HCT116 (cell line): ENCODE measurements around the gene BAHCC1. TPM values are rescaled to one million over a fixed set of nuclear protein-coding genes. Genes with fewer than 3 reads are reported as not detected.

Source experiments
- ATAC-seq: fragments of 200-7000 bp; cut with Tn5 transposase; 2 replicates; pipeline ENCODE4 v1.9.1; 2020; ENCODE audit warnings: mild to moderate bottlenecking, moderate library complexity
- BruUV-seq: library from RNA; stranded (reverse); fragments of 400-500 nt; replicated peaks from 2 replicates; lab custom pipeline; 2021; lab: Mats Ljungman, UMichigan
- CTCF ChIA-PET: fragments of 300-600 bp; sonication (Branson Sonifier 250); formaldehyde crosslinking; loops from one replicate; lab custom pipeline; 2021; ENCODE audit warnings: antibody characterized with exemption; lab: Charles Lee
- POLR2A ChIA-PET: fragments of 300-600, 350-600 bp; sonication (Branson Sonifier 250); formaldehyde crosslinking; loops from one replicate; lab custom pipeline; 2021; ENCODE audit warnings: antibody characterized with exemption; lab: Charles Lee
- RAD21 ChIA-PET, 2 experiments: fragments of 300-600 bp; sonication (Branson Sonifier 250); formaldehyde crosslinking; loops; one replicate each; lab custom pipeline; 2023; ENCODE audit warnings: low total read pairs in 2 of 2; ENCODE audit not compliant: uncharacterized antibody in 2 of 2, unreplicated experiment in 2 of 2, low non-redundant PET in 1 of 2; lab: Charles Lee
- DNase-seq: peaks from one replicate; pipeline ENCODE4 v3.0.0-alpha.2; 2010; ENCODE audit warnings: low read depth, low spot score
- H2AFZ ChIP-seq: fragments of 200-600 bp; shearing (Covaris generic), sonication (generic); 2 replicates; pipeline ENCODE4 v1.6.1; 2017; ENCODE audit warnings: low read depth, mixed run types, mixed read lengths, antibody characterized with exemption, low read length; ENCODE audit not compliant: poor library complexity, severe bottlenecking
- H3K27ac ChIP-seq: 2 replicates; pipeline ENCODE4 v1.5.1; 2012; ENCODE audit warnings: low read depth, low read length
- H3K27me3 ChIP-seq: fragments of 200-600 bp; sonication (generic); 2 replicates; pipeline ENCODE4 v1.6.1; 2016; ENCODE audit warnings: mixed run types, low read length, mixed read lengths; ENCODE audit not compliant: insufficient read depth
- H3K36me3 ChIP-seq, 2 experiments: fragments of 200-500 bp in 1 of 2; fragments of 200-600 bp in 1 of 2; sonication (Bioruptor generic) in 1 of 2; sonication (generic) in 1 of 2; 2 replicates each; pipeline versions ENCODE4 v1.5.1 to v1.6.1; 2014 to 2016; ENCODE audit warnings: low read length in 2 of 2, inconsistent platforms in 1 of 2, mixed read lengths in 1 of 2, mixed run types in 1 of 2; ENCODE audit not compliant: insufficient read depth in 2 of 2, control insufficient read depth in 1 of 2
- H3K4me1 ChIP-seq, 2 experiments: fragments of 200-600 bp in 1 of 2; sonication (generic) in 1 of 2; 2 replicates each; pipeline versions ENCODE4 v1.5.1 to v1.6.1; 2012 to 2017; ENCODE audit warnings: low read length in 2 of 2, inconsistent platforms in 1 of 2, mild to moderate bottlenecking in 1 of 2, mixed read lengths in 1 of 2, mixed run types in 1 of 2, moderate library complexity in 1 of 2; ENCODE audit not compliant: insufficient read depth in 2 of 2, control insufficient read depth in 1 of 2
- H3K4me2 ChIP-seq: fragments of 200-600 bp; sonication (generic); 2 replicates; pipeline ENCODE4 v1.6.1; 2017; ENCODE audit warnings: mixed run types, low read length, mixed read lengths
- H3K4me3 ChIP-seq, 2 experiments: fragments of 200-600 bp in 1 of 2; sonication (generic) in 1 of 2; replicated peaks in 1 of 2; 2 replicates each; pipeline ENCODE4 v1.5.1; 2011 to 2016; ENCODE audit warnings: low read length in 2 of 2, control low read depth in 1 of 2, low read depth in 1 of 2, mild to moderate bottlenecking in 1 of 2, mixed read lengths in 1 of 2, mixed run types in 1 of 2
- H3K79me2 ChIP-seq: fragments of 200-600 bp; sonication (generic); 2 replicates; pipeline ENCODE4 v1.6.1; 2017; ENCODE audit warnings: mild to moderate bottlenecking, mixed run types, low read length, moderate library complexity, mixed read lengths; ENCODE audit not compliant: insufficient read depth
- H3K9ac ChIP-seq: fragments of 200-600 bp; sonication (generic); 2 replicates; pipeline ENCODE4 v1.6.1; 2016; ENCODE audit warnings: low read length, mixed read lengths
- H3K9me2 ChIP-seq: fragments of 200-600 bp; sonication (generic), shearing (Covaris generic); 2 replicates; pipeline ENCODE4 v1.6.1; 2017; ENCODE audit warnings: mixed run types, mild to moderate bottlenecking, moderate library complexity; ENCODE audit not compliant: insufficient read depth
- H3K9me3 ChIP-seq, 2 experiments: fragments of 200-500 bp in 1 of 2; fragments of 200-600 bp in 1 of 2; sonication (Bioruptor generic) in 1 of 2; sonication (generic) in 1 of 2; 2 replicates each; pipeline ENCODE4 v1.6.1; 2014 to 2017; ENCODE audit warnings: low read length in 2 of 2, mixed read lengths in 2 of 2, inconsistent platforms in 1 of 2, low read depth in 1 of 2, mild to moderate bottlenecking in 1 of 2, mixed run types in 1 of 2, moderate library complexity in 1 of 2; ENCODE audit not compliant: control insufficient read depth in 1 of 2, insufficient read depth in 1 of 2
- H4K20me1 ChIP-seq: fragments of 200-600 bp; sonication (generic), shearing (Covaris generic); 2 replicates; pipeline ENCODE4 v1.6.1; 2017; ENCODE audit warnings: mixed run types, mild to moderate bottlenecking, moderate library complexity; ENCODE audit not compliant: insufficient read depth
- CTCF ChIP-seq, 3 experiments: fragments of 200-600 bp in 1 of 3; sonication (generic) in 1 of 3; IDR thresholded peaks in 2 of 3; conservative IDR thresholded peaks in 1 of 3; 2 replicates each; pipeline ENCODE4 v1.5.1; 2012 to 2017; ENCODE audit warnings: low read depth in 2 of 3, low read length in 2 of 3, antibody characterized with exemption in 1 of 3, borderline replicate concordance in 1 of 3, control low read depth in 1 of 3, mild to moderate bottlenecking in 1 of 3, mixed read lengths in 1 of 3, mixed run types in 1 of 3, moderate library complexity in 1 of 3; ENCODE audit not compliant: insufficient read depth in 1 of 3
- FOSL1 ChIP-seq: IDR thresholded peaks from 2 replicates; pipeline ENCODE4 v1.6.1; 2012; ENCODE audit warnings: low read depth
- POLR2A ChIP-seq: IDR thresholded peaks from 2 replicates; pipeline ENCODE4 v1.7.0; 2011; ENCODE audit warnings: borderline replicate concordance; ENCODE audit not compliant: insufficient read depth, insufficient read length; ENCODE audit errors: extremely low read depth
- POLR2AphosphoS5 ChIP-seq: IDR thresholded peaks from 2 replicates; pipeline ENCODE4 v1.6.1; 2011; ENCODE audit warnings: mild to moderate bottlenecking, low read depth, low read length, moderate library complexity
- REST ChIP-seq: IDR thresholded peaks from 2 replicates; pipeline ENCODE4 v1.6.1; 2012; ENCODE audit warnings: low read depth
- intact Hi-C: fragments of 100-400 bp; cut with micrococcal nuclease; formaldehyde crosslinking; loops from 2 replicates; pipeline ENCODE4 v1.10.0; 2022
- total RNA-seq: library from RNA; stranded (reverse); gene quantifications from one replicate; pipeline ENCODE4 v1.2.1, GENCODE V29; 2021; ENCODE audit not compliant: unreplicated experiment

Gene BAHCC1
- total RNA-seq, 1 experiment from 2014 or later = 45.2 TPM

- CTCF ChIA-PET = no interaction called here
- H3K9ac ChIP-seq = no peak overlapping the region
- intact Hi-C loops = no loop called here
- no peak for TF ChIP-seq FOSL1
- TF ChIP-seq POLR2AphosphoS5 = no peak
- TF ChIP-seq CTCF (IDR thresholded peaks at IDR 0.05 in 2 of 3, conservative IDR thresholded peaks at IDR 0.05 in 1 of 3; ENCODE audit: borderline replicate concordance in 1 of 3, insufficient read depth in 1 of 3, low read depth in 2 of 3, low read length in 2 of 3) = no peak
- no peak for TF ChIP-seq POLR2A
- TF ChIP-seq REST = no peak
- TF ChIP-seq, all 23 proteins: peak for 0
- Histone ChIP-seq H3K4me3 (no peak overlapping the region), H3K9me2 (no peaks in the 10 kb centered on the region), H3K27me3 (no peaks in the 10 kb centered on the region), H3K4me1 (peaks cover 6 to 10% of the 10 kb centered on the region in 2 experiments; a peak in 3 of 4 replicates), H4K20me1 (no peaks in the 10 kb centered on the region), H3K79me2 (no peaks in the 10 kb centered on the region), H3K9me3 (no peaks in the 10 kb centered on the region), H3K4me2 (no peak overlapping the region), H3K27ac (no peak overlapping the region), H3K36me3 (no peaks in the 10 kb centered on the region; a peak in 2 of 4 replicates), H2AFZ (no peak overlapping the region)
- ATAC-seq (no peak), DNase-seq (no peak)
- ChIA-PET POLR2A (no interaction called here), RAD21 (no interaction called here)
- no TSS peak for BruUV-seq
Measured at GRCh38 chr17:81466564-81467472, 71.6 kb downstream of the BAHCC1 start.
